Caco-2 (cell line): Measurements from ENCODE around the gene RAC3. TPM values are rescaled to one million over a fixed set of nuclear protein-coding genes. Genes with fewer than 3 reads are reported as not detected.

Experiments
- BruUV-seq: library from RNA; stranded (reverse); fragments of 400-500 nt; replicated peaks from 2 replicates; lab custom pipeline; 2021; lab: Mats Ljungman, UMichigan
- CTCF ChIA-PET: fragments of 300-600 bp; sonication (Branson Sonifier 250); formaldehyde crosslinking; loops from one replicate; lab custom pipeline; 2022; ENCODE audit warnings: antibody characterized with exemption; lab: Charles Lee
- POLR2A ChIA-PET: fragments of 300-600 bp; sonication (Branson Sonifier 250); formaldehyde crosslinking; loops from one replicate; lab custom pipeline; 2022; ENCODE audit warnings: antibody characterized with exemption; lab: Charles Lee
- DNase-seq, 2 experiments: peaks; one replicate each; pipeline versions ENCODE4 v3.0.0 to v3.0.0-alpha.2; 2020 to 2022
- H3K27me3 ChIP-seq: replicated peaks from 2 replicates; pipeline ENCODE4 v1.6.0; 2011; ENCODE audit warnings: low read length; ENCODE audit not compliant: control insufficient read depth, insufficient read depth
- H3K36me3 ChIP-seq: 2 replicates; pipeline ENCODE4 v1.5.1; 2011; ENCODE audit warnings: low read length; ENCODE audit not compliant: control insufficient read depth, insufficient read depth
- H3K4me1 ChIP-seq: fragments of 250-450 bp; sonication (Bioruptor Pico); 2 replicates; pipeline ENCODE4 v1.5.1; 2020; ENCODE audit warnings: mild to moderate bottlenecking
- H3K4me3 ChIP-seq: 2 replicates; pipeline ENCODE4 v1.5.1; 2011; ENCODE audit warnings: low read depth, mild to moderate bottlenecking, control low read depth, low read length
- H3K9me3 ChIP-seq: fragments of 250-450 bp; sonication (Bioruptor Pico); 2 replicates; pipeline ENCODE4 v1.5.1; 2020; ENCODE audit warnings: mild to moderate bottlenecking, moderate library complexity
- H3K27ac Mint-ChIP-seq: one replicate; pipeline ENCODE4 v1.8.0; 2022; ENCODE audit warnings: mixed read lengths; ENCODE audit not compliant: unreplicated experiment
- H3K27me3 Mint-ChIP-seq: one replicate; pipeline ENCODE4 v1.8.0; 2022; ENCODE audit warnings: mixed read lengths; ENCODE audit not compliant: insufficient read depth, unreplicated experiment
- H3K36me3 Mint-ChIP-seq: one replicate; pipeline ENCODE4 v1.8.0; 2022; ENCODE audit warnings: mild to moderate bottlenecking, mixed read lengths; ENCODE audit not compliant: insufficient read depth, unreplicated experiment
- H3K4me1 Mint-ChIP-seq: one replicate; pipeline ENCODE4 v1.8.0; 2022; ENCODE audit warnings: low read depth, mixed read lengths; ENCODE audit not compliant: unreplicated experiment
- H3K4me3 Mint-ChIP-seq: one replicate; pipeline ENCODE4 v1.8.0; 2022; ENCODE audit warnings: mild to moderate bottlenecking, moderate library complexity, mixed read lengths; ENCODE audit not compliant: unreplicated experiment
- H3K9me3 Mint-ChIP-seq: one replicate; pipeline ENCODE4 v1.8.0; 2022; ENCODE audit warnings: mixed read lengths; ENCODE audit not compliant: unreplicated experiment
- intact Hi-C: fragments of 100-400 bp; cut with micrococcal nuclease; formaldehyde crosslinking; loops from one replicate; pipeline ENCODE4 v1.10.0; 2022; ENCODE audit not compliant: unreplicated experiment
- total RNA-seq: library from RNA; stranded (reverse); gene quantifications from 2 replicates; pipeline ENCODE4 v1.2.3, GENCODE V29; 2022
- TF ChIP-seq, protein P1 (sequence below), 2 experiments: fragments of 200-600 bp in 1 of 2; IDR thresholded peaks; 1 replicate in 1 of 2; 2 replicates in 1 of 2; pipeline versions ENCODE4 v1.5.1 to v1.8.0; 2011 to 2022; ENCODE audit warnings: antibody characterized with exemption in 1 of 2, control low read depth in 1 of 2, inconsistent platforms in 1 of 2, low read depth in 1 of 2, low read length in 1 of 2, mild to moderate bottlenecking in 1 of 2, moderate library complexity in 1 of 2; ENCODE audit not compliant: insufficient read depth in 1 of 2, severe bottlenecking in 1 of 2, unreplicated experiment in 1 of 2

RAC3 gene
- total RNA-seq, 1 experiment from 2014 or later: 94.5 TPM

DNA sequence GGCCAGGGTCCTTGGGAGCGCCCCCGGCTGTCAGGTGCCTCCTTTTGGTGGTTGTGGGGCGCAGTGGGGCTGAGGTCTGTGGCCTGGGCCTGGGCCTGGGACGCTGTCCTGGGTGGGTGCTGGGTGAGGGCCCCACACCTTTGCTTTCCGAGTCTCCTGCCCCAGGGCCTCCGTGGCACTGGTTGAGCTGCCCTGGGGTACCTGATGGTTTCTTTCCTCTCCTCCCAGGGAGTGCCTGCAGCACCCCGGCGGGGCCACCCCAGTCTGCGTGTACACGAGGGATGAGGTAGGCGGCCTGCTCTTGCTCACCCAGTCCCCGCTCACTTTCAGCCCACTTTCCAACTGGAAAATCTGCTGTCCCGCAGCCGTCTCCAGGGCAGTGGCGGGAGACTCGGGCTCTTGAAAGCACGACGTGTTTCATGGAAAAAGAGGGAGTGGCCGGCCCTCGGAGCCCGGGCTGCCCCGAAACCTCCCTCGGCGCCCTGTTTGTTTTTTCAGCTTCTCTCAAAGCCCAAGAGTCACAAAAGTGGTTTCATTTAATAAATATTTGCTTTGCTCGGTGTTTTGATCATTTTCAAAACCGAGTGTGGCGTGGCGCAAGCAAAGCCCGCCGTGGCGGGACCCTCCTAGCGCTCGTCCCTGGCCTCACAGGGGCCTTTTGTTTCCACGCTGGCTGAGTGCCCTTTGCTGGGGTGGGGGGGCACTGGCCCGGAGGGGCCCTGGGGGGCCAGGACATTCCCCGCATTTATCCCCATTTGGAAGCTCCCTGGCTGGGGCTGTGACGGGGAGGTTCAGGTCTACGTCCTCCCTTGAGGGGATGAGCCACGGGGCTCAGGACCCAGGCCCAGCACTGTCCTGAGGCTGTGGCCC is 36.6 kb upstream of the RAC3 start:
- H3K4me1 Mint-ChIP-seq: peaks cover 6% of the 10 kb centered on the region
- Histone ChIP-seq H3K36me3 (no peaks in the 10 kb centered on the region), H3K27me3 (no peaks in the 10 kb centered on the region), H3K4me1 (peaks cover 18% of the 10 kb centered on the region; the same call in 1 of the 2 replicates), H3K9me3 (no peaks in the 10 kb centered on the region), H3K4me3 (no peak overlapping the region)
- H3K36me3 Mint-ChIP-seq: peaks cover 11% of the 10 kb centered on the region
- H3K27ac Mint-ChIP-seq: no peak overlapping the region
- no peaks in the 10 kb centered on the region for H3K9me3 Mint-ChIP-seq
- intact Hi-C loops: no loop called here
- CTCF ChIA-PET: interaction anchor here (0.6 to 3.3 kb wide), 3 partner anchors 26 to 139 kb away, joined by 5 to 13 read pairs (median 9); no protein-coding TSS in a partner anchor
- TF ChIP-seq, protein P1, sequence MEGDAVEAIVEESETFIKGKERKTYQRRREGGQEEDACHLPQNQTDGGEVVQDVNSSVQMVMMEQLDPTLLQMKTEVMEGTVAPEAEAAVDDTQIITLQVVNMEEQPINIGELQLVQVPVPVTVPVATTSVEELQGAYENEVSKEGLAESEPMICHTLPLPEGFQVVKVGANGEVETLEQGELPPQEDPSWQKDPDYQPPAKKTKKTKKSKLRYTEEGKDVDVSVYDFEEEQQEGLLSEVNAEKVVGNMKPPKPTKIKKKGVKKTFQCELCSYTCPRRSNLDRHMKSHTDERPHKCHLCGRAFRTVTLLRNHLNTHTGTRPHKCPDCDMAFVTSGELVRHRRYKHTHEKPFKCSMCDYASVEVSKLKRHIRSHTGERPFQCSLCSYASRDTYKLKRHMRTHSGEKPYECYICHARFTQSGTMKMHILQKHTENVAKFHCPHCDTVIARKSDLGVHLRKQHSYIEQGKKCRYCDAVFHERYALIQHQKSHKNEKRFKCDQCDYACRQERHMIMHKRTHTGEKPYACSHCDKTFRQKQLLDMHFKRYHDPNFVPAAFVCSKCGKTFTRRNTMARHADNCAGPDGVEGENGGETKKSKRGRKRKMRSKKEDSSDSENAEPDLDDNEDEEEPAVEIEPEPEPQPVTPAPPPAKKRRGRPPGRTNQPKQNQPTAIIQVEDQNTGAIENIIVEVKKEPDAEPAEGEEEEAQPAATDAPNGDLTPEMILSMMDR (IDR thresholded peaks at IDR 0.05; ENCODE audit: insufficient read depth in 1 of 2, low read depth in 1 of 2, low read length in 1 of 2, severe bottlenecking in 1 of 2, unreplicated experiment in 1 of 2): no peak
- BruUV-seq: no TSS peak
- POLR2A ChIA-PET: interaction anchor here (0.5 kb wide), 1 partner anchor 78 kb away, joined by 9 read pairs; no protein-coding TSS in a partner anchor
- no peak for DNase-seq
- no peaks in the 10 kb centered on the region for H3K27me3 Mint-ChIP-seq
- H3K4me3 Mint-ChIP-seq: no peak overlapping the region

DNA sequence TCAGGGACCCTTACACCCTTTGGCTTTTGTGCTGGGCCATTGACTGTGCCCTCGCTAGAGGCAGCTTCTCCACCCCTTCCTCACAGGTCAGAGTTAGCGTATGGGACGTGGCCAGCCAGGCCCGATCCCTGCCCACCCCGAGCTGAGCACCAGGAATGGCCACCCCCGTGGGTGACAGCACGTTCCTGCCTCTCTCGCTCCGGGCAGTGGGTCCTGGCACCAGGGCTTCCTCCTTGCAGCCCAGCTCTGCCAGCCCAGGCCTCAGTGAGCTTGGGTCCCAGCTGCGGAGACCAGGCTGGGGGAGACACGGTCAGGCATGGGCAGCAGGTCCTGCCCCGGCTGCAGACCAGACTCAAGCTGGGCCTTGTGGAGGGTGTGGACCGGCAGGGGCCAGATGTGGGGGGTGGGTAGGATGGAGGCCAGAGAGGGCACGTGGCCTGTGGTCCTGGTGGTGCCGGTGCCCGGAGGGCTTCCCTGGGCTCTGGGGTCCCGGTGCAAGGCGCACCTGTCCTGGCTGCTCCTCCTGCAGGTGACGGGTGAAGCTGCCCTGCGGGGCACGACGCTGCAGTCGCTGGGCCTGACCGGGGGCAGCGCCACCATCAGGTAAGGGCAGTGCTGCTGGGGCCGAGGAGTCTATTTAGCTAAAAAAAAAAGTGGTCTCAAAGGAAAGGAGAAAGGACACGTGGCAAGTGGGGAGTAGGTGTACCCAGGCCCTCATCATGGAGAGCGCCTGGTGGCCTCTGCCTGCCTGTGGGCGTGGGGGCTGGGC is 35.8 kb upstream of the RAC3 start:
- no TSS peak for BruUV-seq
- Histone ChIP-seq H3K36me3 (no peaks in the 10 kb centered on the region), H3K9me3 (no peaks in the 10 kb centered on the region), H3K4me3 (peak overlapping the region; percentile 34), H3K4me1 (peaks cover 18% of the 10 kb centered on the region; the same call in 1 of the 2 replicates), H3K27me3 (no peaks in the 10 kb centered on the region)
- H3K9me3 Mint-ChIP-seq: no peaks in the 10 kb centered on the region
- peak overlapping the region; percentile 71 for H3K27ac Mint-ChIP-seq
- peak overlapping the region; percentile 82 for H3K4me3 Mint-ChIP-seq
- DNase-seq: no peak
- POLR2A ChIA-PET: interaction anchor here (0.5 kb wide), 1 partner anchor 79 kb away, joined by 9 read pairs; no protein-coding TSS in a partner anchor
- peaks cover 4% of the 10 kb centered on the region for H3K4me1 Mint-ChIP-seq
- H3K27me3 Mint-ChIP-seq: no peaks in the 10 kb centered on the region
- CTCF ChIA-PET: interaction anchor here (0.6 to 3.3 kb wide), 5 partner anchors 25 to 138 kb away, joined by 4 to 13 read pairs (median 5); partner anchors contain the start of genes CENPX, LRRC45 and MAFG
- TF ChIP-seq, protein P1 (IDR thresholded peaks at IDR 0.05; ENCODE audit: insufficient read depth in 1 of 2, low read depth in 1 of 2, low read length in 1 of 2, severe bottlenecking in 1 of 2, unreplicated experiment in 1 of 2): no peak
- intact Hi-C loops: no loop called here
- peaks cover 16% of the 10 kb centered on the region for H3K36me3 Mint-ChIP-seq
